ENCODE measurements around the gene KLK13. TPM values are rescaled to one million over a fixed set of nuclear protein-coding genes. Genes with fewer than 3 reads are reported as not detected.

Gene KLK13
- total and polyA plus RNA-seq, 2 of the 8 experiments (the other 6 are each of a cell fraction or from before 2014, with no cell fraction given) = 4.2 to 4.5 TPM

DNA sequence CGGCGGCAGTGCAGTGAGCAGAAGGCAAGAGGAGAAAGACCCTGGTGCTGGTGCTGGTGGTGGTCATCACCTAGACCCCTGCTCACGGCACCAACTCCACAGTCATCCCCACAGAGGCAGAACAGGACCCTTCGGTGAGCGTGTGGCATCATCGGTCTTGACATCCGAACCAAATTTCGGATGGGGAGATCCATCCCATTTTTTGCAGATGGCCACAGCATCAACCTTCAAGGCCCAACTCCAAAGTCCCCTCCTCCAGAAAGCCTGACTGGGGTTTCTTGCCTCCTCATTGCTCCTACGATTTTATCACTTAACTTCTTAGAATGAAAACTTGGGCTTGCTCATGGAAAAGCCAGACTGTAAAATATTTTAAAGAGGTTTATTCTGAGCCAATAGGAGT is 21.4 kb downstream of the KLK13 start:
- no peak overlapping the region for H3K56ac ChIP-seq (replicated peaks; ENCODE audit: insufficient read length, low read depth, low read length)
- H3K9me3 ChIP-seq (ENCODE audit: insufficient read depth in 2 of 2, low read depth in 1 of 2, low read length in 1 of 2) = no peaks in the 10 kb centered on the region
- peak overlapping the region; percentile 61; the same call in 1 of the 2 replicates for H2BK20ac ChIP-seq (ENCODE audit: low read length)
- H2AFZ ChIP-seq (ENCODE audit: low read length) = peak overlapping the region; percentile 89
- 83% methylated on average over 9 of the region's 9 CpGs; no CpG with 5 or more reads in 1 of the 2 experiments for WGBS, 2 experiments (ENCODE audit: extremely low coverage in 1 of 2, insufficient coverage in 1 of 2, insufficient read length in 1 of 2, insufficient replicate concordance in 2 of 2, low coverage in 1 of 2, low lambda C conversion rate in 2 of 2, missing lambda C conversion rate in 1 of 2)
- H3K79me2 ChIP-seq (ENCODE audit: control insufficient read depth in 1 of 2, insufficient read depth in 2 of 2, low read length in 2 of 2) = no peaks in the 10 kb centered on the region
- no peaks in the 10 kb centered on the region for H3K27me3 ChIP-seq (replicated peaks in 1 of 4; ENCODE audit: control insufficient read depth in 3 of 4, extremely low read depth in 1 of 4, insufficient read depth in 3 of 4, low read length in 3 of 4)
- DNase-seq (ENCODE audit: low read depth in 1 of 2, low spot score in 2 of 2) (no peak), FAIRE-seq (no peak)
- peak overlapping the region; percentile 93 for H4K91ac ChIP-seq (replicated peaks; ENCODE audit: insufficient read length, low read length)
- peak overlapping the region; percentile 63; the same call in 1 of the 2 replicates for H3K18ac ChIP-seq (ENCODE audit: extremely low read depth, low read length)
- no peak overlapping the region; the same call in 1 of the 2 replicates for H2BK15ac ChIP-seq (ENCODE audit: low read length)
- H4K5ac ChIP-seq (ENCODE audit: insufficient read length, low read depth, low read length) = no peak overlapping the region
- H3K79me1 ChIP-seq (ENCODE audit: low read depth, low read length) = no peaks in the 10 kb centered on the region
- peak overlapping the region; percentile 95; the same call in 1 of the 2 replicates for H2BK12ac ChIP-seq (ENCODE audit: low read depth, low read length)
- no peaks in the 10 kb centered on the region; the same call in 1 of the 2 replicates for H3K23me2 ChIP-seq (ENCODE audit: low read depth, low read length)
- H3K36me3 ChIP-seq (ENCODE audit: control insufficient read depth in 2 of 4, insufficient read depth in 4 of 4, low read length in 3 of 4) = no peaks in the 10 kb centered on the region
- ChIA-PET CTCF (ENCODE audit: partially characterized antibody) (interaction anchor here (0.5 to 6.7 kb wide), 5 partner anchors 23 to 505 kb away, joined by 3 to 54 read pairs (median 5); partner anchors contain the start of gene KLK10), POLR2A (ENCODE audit: partially characterized antibody) (interaction anchor here (1.1 to 1.4 kb wide), 2 partner anchors 26 kb away, joined by 3 to 4 read pairs; no protein-coding TSS in a partner anchor)
- peak overlapping the region; percentile 16 for H2BK120ac ChIP-seq (replicated peaks; ENCODE audit: low read depth, low read length)
- H3K4me3 ChIP-seq (ENCODE audit: extremely low read depth in 1 of 4, insufficient read depth in 2 of 4, low read depth in 3 of 4, low read length in 4 of 4) = no peak overlapping the region
- H4K8ac ChIP-seq (ENCODE audit: extremely low read depth, insufficient read depth, low read length) = no peak overlapping the region; the same call in 1 of the 2 replicates
- no peak overlapping the region for H3K23ac ChIP-seq (ENCODE audit: insufficient read length)
- no peak overlapping the region for H3K4ac ChIP-seq (replicated peaks; ENCODE audit: insufficient read length, low read depth, low read length)
- H4K20me1 ChIP-seq (replicated peaks in 1 of 2; ENCODE audit: control insufficient read depth in 1 of 2, insufficient read depth in 2 of 2, low read length in 2 of 2) = no peaks in the 10 kb centered on the region
- H3K27ac ChIP-seq (ENCODE audit: low read depth, low read length) = no peak overlapping the region
- H2AK5ac ChIP-seq (ENCODE audit: low read depth, low read length) = peak overlapping the region; percentile 91; the same call in 1 of the 2 replicates
- 0 out of 2 replicates have a peak overlapping the region, but pooled peaks have one; percentile 52 for H2BK5ac ChIP-seq (ENCODE audit: low read depth, low read length)
- peaks cover 0 to 14% (median 7%) of the 10 kb centered on the region in 4 experiments; a peak in 4 of 7 replicates for H3K4me1 ChIP-seq (replicated peaks in 1 of 4; ENCODE audit: control insufficient read depth in 3 of 4, insufficient read depth in 4 of 4, low read length in 3 of 4)
- H3K9ac ChIP-seq (replicated peaks in 1 of 4; ENCODE audit: extremely low read depth in 1 of 4, low read depth in 3 of 4, low read length in 3 of 4) = no peak overlapping the region
- peak overlapping the region; percentile 15 to 16; a peak in 1 of 4 replicates for H3K4me2 ChIP-seq (ENCODE audit: insufficient read depth in 1 of 2, low read depth in 2 of 2, low read length in 2 of 2)
- no peak overlapping the region for H3K14ac ChIP-seq (ENCODE audit: insufficient read length)
- TF ChIP-seq BRCA1 (IDR thresholded peaks at IDR 0.05; ENCODE audit: low read depth, low read length) (no peak), RXRA (IDR thresholded peaks at IDR 0.05; ENCODE audit: insufficient read depth, low read depth, low read length) (no peak), SRF (IDR thresholded peaks at IDR 0.05; ENCODE audit: low read depth, low read length) (no peak), SIRT6 (IDR thresholded peaks at IDR 0.05; ENCODE audit: low read length) (no peak), SIX5 (IDR thresholded peaks at IDR 0.05; ENCODE audit: low read depth, low read length) (no peak), BCL11A (IDR thresholded peaks at IDR 0.05; ENCODE audit: low read depth in 2 of 2, low read length in 2 of 2) (no peak), CBX5 (IDR thresholded peaks at IDR 0.05; ENCODE audit: low read depth, low read length) (no peak), SP4 (IDR thresholded peaks at IDR 0.05; ENCODE audit: low read length) (no peak), HDAC6 (IDR thresholded peaks at IDR 0.05; ENCODE audit: low read depth, low read length) (no peak), EGR1 (IDR thresholded peaks at IDR 0.05; ENCODE audit: borderline replicate concordance, low read depth, low read length) (no peak), TBP (IDR thresholded peaks at IDR 0.05; ENCODE audit: low read depth, low read length) (no peak), RNF2 (IDR thresholded peaks at IDR 0.05; ENCODE audit: borderline replicate concordance, low read depth, low read length, missing control alignments, poor library complexity, severe bottlenecking) (no peak)
- TF ChIP-seq, protein P1, sequence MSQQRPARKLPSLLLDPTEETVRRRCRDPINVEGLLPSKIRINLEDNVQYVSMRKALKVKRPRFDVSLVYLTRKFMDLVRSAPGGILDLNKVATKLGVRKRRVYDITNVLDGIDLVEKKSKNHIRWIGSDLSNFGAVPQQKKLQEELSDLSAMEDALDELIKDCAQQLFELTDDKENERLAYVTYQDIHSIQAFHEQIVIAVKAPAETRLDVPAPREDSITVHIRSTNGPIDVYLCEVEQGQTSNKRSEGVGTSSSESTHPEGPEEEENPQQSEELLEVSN (IDR thresholded peaks at IDR 0.05) = no peak
